GM23248 (cell line): ENCODE results near the gene DUOX2. TPM values are rescaled to one million over a fixed set of nuclear protein-coding genes. Genes with fewer than 3 reads are reported as not detected.

ENCODE experiments used
- DNase-seq: peaks from one replicate; pipeline ENCODE4 v3.0.0-alpha.2; 2015
- H2AFZ ChIP-seq: fragments of 200-600 bp; sonication (generic); 2 replicates; pipeline ENCODE4 v1.6.1; 2016; ENCODE audit warnings: antibody characterized with exemption
- H3F3A ChIP-seq: fragments of 200-600 bp; sonication (generic); 2 replicates; pipeline ENCODE4 v1.6.1; 2016; ENCODE audit warnings: mild to moderate bottlenecking, antibody characterized with exemption, mixed run types; ENCODE audit not compliant: insufficient read depth
- H3K27ac ChIP-seq: fragments of 200-600 bp; sonication (generic); 2 replicates; pipeline ENCODE4 v1.5.1; 2016; ENCODE audit warnings: mild to moderate bottlenecking
- H3K27me3 ChIP-seq: fragments of 200-600 bp; sonication (generic); replicated peaks from 2 replicates; pipeline ENCODE4 v1.6.1; 2016; ENCODE audit warnings: mild to moderate bottlenecking; ENCODE audit not compliant: insufficient read depth
- H3K36me3 ChIP-seq: fragments of 200-600 bp; sonication (generic); 2 replicates; pipeline ENCODE4 v1.6.1; 2016; ENCODE audit warnings: low read depth, mild to moderate bottlenecking
- H3K4me1 ChIP-seq: fragments of 200-600 bp; sonication (generic); 2 replicates; pipeline ENCODE4 v1.6.1; 2016; ENCODE audit warnings: mild to moderate bottlenecking; ENCODE audit not compliant: insufficient read depth
- H3K4me2 ChIP-seq: fragments of 200-600 bp; sonication (generic); one replicate; pipeline ENCODE4 v1.6.1; 2016; ENCODE audit warnings: mild to moderate bottlenecking; ENCODE audit not compliant: unreplicated experiment
- H3K4me3 ChIP-seq: fragments of 200-600 bp; sonication (generic); 2 replicates; pipeline ENCODE4 v1.5.1; 2016; ENCODE audit warnings: mild to moderate bottlenecking
- H3K79me2 ChIP-seq: fragments of 200-600 bp; sonication (generic); 2 replicates; pipeline ENCODE4 v1.6.1; 2016; ENCODE audit warnings: mild to moderate bottlenecking; ENCODE audit not compliant: insufficient read depth
- H3K9ac ChIP-seq: fragments of 200-600 bp; sonication (generic); 2 replicates; pipeline ENCODE4 v1.6.1; 2016; ENCODE audit warnings: mild to moderate bottlenecking
- H3K9me2 ChIP-seq: fragments of 200-600 bp; sonication (generic); 2 replicates; pipeline ENCODE4 v1.6.1; 2016; ENCODE audit warnings: mixed run types, mild to moderate bottlenecking, moderate library complexity; ENCODE audit not compliant: insufficient read depth
- H3K9me3 ChIP-seq: fragments of 200-600 bp; sonication (generic); one replicate; pipeline ENCODE4 v1.6.1; 2017; ENCODE audit warnings: low read depth
- H4K20me1 ChIP-seq: fragments of 200-600 bp; sonication (generic); 2 replicates; pipeline ENCODE4 v1.6.0; 2016; ENCODE audit not compliant: insufficient read depth
- EZH2 ChIP-seq: fragments of 200-600 bp; sonication (generic); IDR thresholded peaks from 2 replicates; pipeline ENCODE4 v1.6.1; 2018; ENCODE audit warnings: antibody characterized with exemption, mild to moderate bottlenecking; ENCODE audit not compliant: insufficient read depth, poor library complexity, severe bottlenecking
- EZH2phosphoT487 ChIP-seq: fragments of 200-600 bp; sonication (generic); IDR thresholded peaks from 2 replicates; pipeline ENCODE4 v1.6.1; 2018; ENCODE audit warnings: antibody characterized with exemption, moderate library complexity, mild to moderate bottlenecking, low read depth; ENCODE audit not compliant: insufficient read depth
- WGBS, 2 experiments: methylation state at CpG; one replicate each; pipeline ENCODE4 v1.1.6; 2015 to 2017; ENCODE audit warnings: low lambda C conversion rate in 2 of 2, low coverage in 1 of 2; ENCODE audit errors: missing lambda C conversion rate in 2 of 2; 5-methylcytosine and 5-hydroxymethylcytosine counted together
- in situ Hi-C: fragments of 300-500 bp; cut with MboI; formaldehyde crosslinking; loops from 2 replicates; pipeline ENCODE4 v1.15.0; 2020
- polyA plus RNA-seq: library from polyadenylated mRNA; unstranded; fragments of >200 nt; fragmentation: Nextera tagmentation; extraction: Ambion mirVana; gene quantifications from 2 replicates; pipeline ENCODE4 v1.2.1, GENCODE V29; 2016
- total RNA-seq: library from RNA; depleted of rRNA; stranded (reverse); fragments of >200 nt; shearing (Covaris generic); gene quantifications from 2 replicates; pipeline ENCODE4 v1.2.3, GENCODE V29; 2014

Gene DUOX2
- total and polyA plus RNA-seq, 2 experiments from 2014 or later, result 0.03 TPM; not detected in 1

DNA sequence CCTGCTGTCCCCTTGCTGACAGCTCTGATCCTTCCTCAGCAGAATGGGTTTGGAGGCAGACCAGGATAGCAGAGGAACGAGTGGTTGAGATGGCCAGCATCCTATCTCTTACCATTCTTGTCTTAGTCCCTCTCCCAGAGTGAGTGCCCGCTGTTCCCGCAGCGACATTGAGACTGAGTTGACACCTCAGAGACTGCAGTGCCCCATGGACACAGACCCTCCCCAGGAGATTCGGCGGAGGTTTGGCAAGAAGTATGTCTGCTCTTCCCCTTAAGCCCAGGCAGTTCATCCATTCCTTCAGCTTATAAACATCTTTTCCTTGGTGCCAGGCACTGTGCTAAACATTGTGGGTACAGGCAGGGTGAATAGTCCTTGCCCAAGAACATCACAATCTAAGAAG is 37.0 kb upstream of the DUOX2 start:
- H3K9me2 ChIP-seq, result no peaks in the 10 kb centered on the region
- H3K27ac ChIP-seq, result no peak overlapping the region
- H3K9me3 ChIP-seq, result no peaks in the 10 kb centered on the region
- H3K4me1 ChIP-seq, result peaks cover 22% of the 10 kb centered on the region
- WGBS, 2 experiments, result 96 to 97% methylated on average over 6 of the region's 6 CpGs
- TF ChIP-seq EZH2phosphoT487 (no peak), EZH2 (no peak)
- no peaks in the 10 kb centered on the region for H3K36me3 ChIP-seq
- 0 out of 2 replicates have a peak, but pooled peaks cover under 1% of the 10 kb centered on the region for H3F3A ChIP-seq
- H3K27me3 ChIP-seq, result no peaks in the 10 kb centered on the region
- H4K20me1 ChIP-seq, result no peaks in the 10 kb centered on the region
- in situ Hi-C loops, result no loop called here
- no peak overlapping the region for H3K4me3 ChIP-seq
- H3K4me2 ChIP-seq, result no peak overlapping the region
- no peak overlapping the region for H2AFZ ChIP-seq
- H3K79me2 ChIP-seq, result no peaks in the 10 kb centered on the region
- H3K9ac ChIP-seq, result no peak overlapping the region
- no peak for DNase-seq

DNA sequence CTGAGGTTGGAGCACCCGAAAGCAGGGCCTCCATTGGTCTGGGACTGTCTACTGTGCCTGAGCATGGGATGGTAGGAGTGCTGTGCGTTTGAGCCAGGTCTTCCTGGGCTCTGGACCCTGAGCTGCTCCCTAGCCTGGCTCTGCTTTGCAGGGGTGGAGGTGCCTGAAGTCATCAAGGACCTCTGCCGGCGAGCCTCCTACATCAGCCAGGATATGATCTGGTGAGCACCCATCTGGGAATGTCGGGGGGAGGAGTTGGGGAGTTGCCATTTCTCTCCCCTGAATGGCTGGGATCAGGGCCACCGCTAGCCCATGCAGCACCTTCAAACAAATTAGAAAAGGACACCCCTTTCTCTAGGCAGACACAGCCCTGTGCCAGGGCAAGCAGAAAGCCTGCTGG is 36.5 kb upstream of the DUOX2 start:
- Histone ChIP-seq H3K4me1 (peaks cover 23% of the 10 kb centered on the region), H2AFZ (no peak overlapping the region), H3K27me3 (no peaks in the 10 kb centered on the region), H3K4me3 (no peak overlapping the region), H3K9me2 (no peaks in the 10 kb centered on the region), H3K36me3 (no peaks in the 10 kb centered on the region), H3K9ac (no peak overlapping the region), H4K20me1 (no peaks in the 10 kb centered on the region), H3K9me3 (no peaks in the 10 kb centered on the region), H3K79me2 (no peaks in the 10 kb centered on the region), H3F3A (no peaks in the 10 kb centered on the region), H3K4me2 (no peak overlapping the region), H3K27ac (no peak overlapping the region)
- no peak for TF ChIP-seq EZH2
- no peak for TF ChIP-seq EZH2phosphoT487
- in situ Hi-C loops, result no loop called here
- DNase-seq, result peak; percentile 40
- 42 to 47% methylated on average over 6 of the region's 6 CpGs for WGBS, 2 experiments

DNA sequence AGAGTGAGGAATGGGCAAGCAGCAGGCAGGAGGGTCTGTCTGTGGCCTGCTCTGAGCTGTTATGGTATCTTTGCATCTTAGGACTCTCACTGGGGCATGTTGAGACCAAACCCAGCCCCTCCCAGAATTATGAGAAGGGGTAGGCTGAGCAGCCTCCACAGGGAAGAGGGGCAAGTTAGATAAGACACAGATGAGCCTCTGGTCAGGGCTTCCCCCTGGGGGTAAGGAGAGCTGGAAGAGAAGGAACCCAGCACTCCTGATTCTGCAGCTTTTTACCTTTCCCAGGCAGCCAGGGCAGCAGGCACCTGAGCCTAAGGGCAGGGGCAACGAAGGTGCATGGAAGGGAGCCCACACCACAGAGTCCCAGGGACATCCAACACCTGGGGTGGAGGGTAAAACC is 35.1 kb upstream of the DUOX2 start:
- H3K9ac ChIP-seq, result no peak overlapping the region
- H3K4me2 ChIP-seq, result no peak overlapping the region
- no peak overlapping the region for H3K4me3 ChIP-seq
- H3F3A ChIP-seq, result no peaks in the 10 kb centered on the region
- H3K27ac ChIP-seq, result no peak overlapping the region
- H3K79me2 ChIP-seq, result no peaks in the 10 kb centered on the region
- no peaks in the 10 kb centered on the region for H3K9me3 ChIP-seq
- H3K9me2 ChIP-seq, result no peaks in the 10 kb centered on the region
- no peaks in the 10 kb centered on the region for H4K20me1 ChIP-seq
- 96 to 100% methylated on average over 1 of the region's 1 CpG for WGBS, 2 experiments
- no peak overlapping the region for H2AFZ ChIP-seq
- H3K27me3 ChIP-seq, result no peaks in the 10 kb centered on the region
- DNase-seq, result no peak
- peaks cover 23% of the 10 kb centered on the region for H3K4me1 ChIP-seq
- in situ Hi-C loops, result no loop called here
- H3K36me3 ChIP-seq, result no peaks in the 10 kb centered on the region
- TF ChIP-seq EZH2phosphoT487 (no peak), EZH2 (no peak)

DNA sequence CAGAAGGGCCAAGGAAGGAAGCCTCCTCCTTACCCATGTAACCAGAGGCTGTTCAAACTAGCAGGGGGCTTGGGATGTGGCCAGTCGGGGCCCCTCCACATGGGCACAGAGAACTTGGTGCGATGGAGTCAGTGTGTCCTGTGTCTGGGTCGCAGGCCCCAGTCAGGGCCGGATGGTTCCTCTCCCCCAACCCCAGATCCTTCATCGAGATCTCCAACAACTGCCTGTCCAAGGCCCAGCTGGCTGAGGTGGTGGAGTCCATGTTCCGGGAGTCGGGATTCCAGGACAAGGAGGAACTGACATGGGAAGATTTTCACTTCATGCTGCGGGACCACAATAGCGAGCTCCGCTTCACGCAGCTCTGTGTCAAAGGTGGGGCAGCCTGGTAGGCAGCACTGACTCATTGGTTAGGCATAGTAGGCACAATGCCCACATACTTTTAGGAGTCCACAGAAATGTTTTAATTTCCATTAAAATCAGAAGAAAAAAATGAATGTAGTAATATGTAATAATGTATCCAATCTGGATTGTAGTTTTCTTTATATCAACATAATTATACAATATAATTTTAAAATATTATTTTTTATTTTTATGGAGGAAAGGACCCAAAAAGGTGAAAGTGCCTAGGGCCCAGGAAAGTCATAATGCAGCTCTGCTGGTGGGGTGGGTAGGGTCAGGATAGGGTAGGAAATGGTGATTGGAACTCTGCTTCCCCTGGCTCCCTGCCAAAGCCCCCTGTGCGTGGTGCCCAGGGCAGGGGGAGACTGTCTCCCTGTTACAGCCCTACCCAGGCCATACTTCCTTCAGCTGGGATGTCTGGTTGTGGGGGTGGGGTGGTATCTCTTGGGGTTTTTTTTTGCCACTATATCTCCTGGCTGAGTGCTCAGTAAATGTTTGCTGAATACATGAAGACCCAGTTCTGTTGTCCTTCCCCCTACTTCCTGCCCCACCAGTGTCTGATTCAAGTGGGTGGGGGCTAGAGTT is 34.4 kb upstream of the DUOX2 start:
- no peaks in the 10 kb centered on the region for H3K27me3 ChIP-seq
- H3K9ac ChIP-seq, result no peak overlapping the region
- DNase-seq, result peak; percentile 28
- H2AFZ ChIP-seq, result no peak overlapping the region
- H3K9me2 ChIP-seq, result no peaks in the 10 kb centered on the region
- no peaks in the 10 kb centered on the region for H3K36me3 ChIP-seq
- WGBS, 2 experiments, result 87 to 88% methylated on average over 11 of the region's 12 CpGs
- H3K4me2 ChIP-seq, result no peak overlapping the region
- H3K27ac ChIP-seq, result no peak overlapping the region
- no peaks in the 10 kb centered on the region for H3F3A ChIP-seq
- TF ChIP-seq EZH2, result no peak
- TF ChIP-seq EZH2phosphoT487, result no peak
- no peak overlapping the region for H3K4me3 ChIP-seq
- no peaks in the 10 kb centered on the region for H3K9me3 ChIP-seq
- no peaks in the 10 kb centered on the region for H4K20me1 ChIP-seq
- H3K4me1 ChIP-seq, result peaks cover 23% of the 10 kb centered on the region
- in situ Hi-C loops, result no loop called here
- no peaks in the 10 kb centered on the region for H3K79me2 ChIP-seq
